GM18498 (cell line): ENCODE measurements around the gene FAM180B.
"Not testable (repeated sequence)": the region's sequence is repeated elsewhere in the genome, so short reads cannot be mapped to it uniquely, and the experiment has no call there.

ENCODE experiments used
- ATAC-seq: cut with Tn5 transposase; IDR thresholded peaks from one replicate; pipeline ENCODE4 v1.9.1; 2021; ENCODE audit warnings: mild to moderate bottlenecking, moderate library complexity; ENCODE audit not compliant: unreplicated experiment

FAM180B gene

DNA sequence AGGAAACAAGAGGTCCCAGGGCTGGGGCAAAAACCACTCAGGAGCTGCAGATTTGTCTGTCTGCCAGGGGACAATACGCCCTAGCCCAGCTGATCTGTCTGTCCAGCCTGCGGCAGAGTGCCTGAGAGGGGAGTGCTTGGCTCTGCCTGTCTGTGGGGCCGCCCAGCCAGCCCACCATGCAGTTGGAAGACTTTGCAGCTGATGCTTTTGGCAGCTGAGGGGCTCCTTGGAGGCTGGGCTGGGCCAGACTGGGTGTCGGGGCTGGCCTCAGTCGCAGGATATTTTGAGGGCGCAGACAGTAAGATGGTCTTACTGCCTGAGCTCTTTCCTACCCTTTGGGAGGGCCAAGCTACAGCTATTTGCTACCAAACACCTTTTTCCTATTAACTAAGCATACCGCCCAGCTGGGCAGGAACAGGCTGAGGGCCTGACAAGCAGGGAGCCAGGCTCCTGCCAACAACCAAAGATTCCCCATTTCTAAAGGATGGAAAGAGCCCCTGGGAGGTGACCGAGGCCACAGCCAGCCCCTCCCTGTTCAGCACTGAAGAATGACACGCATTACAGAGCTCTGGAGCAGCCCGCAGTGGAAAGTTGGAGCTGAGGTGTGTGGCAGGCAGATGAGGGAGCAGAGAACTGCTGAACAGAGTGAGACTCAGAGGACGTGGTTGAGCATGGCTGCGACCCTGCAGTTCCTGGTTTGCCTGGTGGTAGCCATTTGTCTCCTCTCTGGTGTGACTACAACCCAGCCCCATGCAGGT is at the start of gene FAM180B:
Gene FAM180B (plus strand): TSS at position 581 of the 758 bp plus-strand sequence. CDS start 91 bp downstream, at position 672.
- ATAC-seq: no peak

GRCh38 chr11:47536915-47537314 is 49.6 kb upstream of the FAM180B start:
- no peak for ATAC-seq

- no peak for ATAC-seq
These were observed 47.5 kb upstream of the FAM180B start for GRCh38 chr11:47538741-47539565.

- ATAC-seq: no peak
These were observed 46.8 kb upstream of the FAM180B start for GRCh38 chr11:47539681-47540039.

DNA sequence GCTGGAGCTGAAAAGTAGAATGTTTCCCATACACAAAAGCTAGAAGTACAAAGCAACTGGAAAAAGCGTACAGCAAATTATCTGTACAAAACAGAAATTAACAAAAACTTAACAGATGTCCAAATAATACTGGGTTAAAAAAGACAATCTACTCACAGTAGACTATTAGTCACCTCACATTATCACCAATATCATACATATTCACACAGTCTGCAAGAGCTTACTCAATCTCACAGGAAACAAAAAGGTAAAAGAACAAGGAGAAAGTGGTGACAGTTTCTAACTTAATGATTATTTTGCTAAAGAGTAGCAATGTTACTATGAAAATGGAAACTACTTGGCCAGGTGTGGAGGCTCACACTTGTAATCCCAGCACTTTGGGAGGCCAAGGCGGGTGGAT is 45.4 kb upstream of the FAM180B start:
- no peak for ATAC-seq

- no peak for ATAC-seq
These were observed 41.2 kb upstream of the FAM180B start for GRCh38 chr11:47545298-47545697.

DNA sequence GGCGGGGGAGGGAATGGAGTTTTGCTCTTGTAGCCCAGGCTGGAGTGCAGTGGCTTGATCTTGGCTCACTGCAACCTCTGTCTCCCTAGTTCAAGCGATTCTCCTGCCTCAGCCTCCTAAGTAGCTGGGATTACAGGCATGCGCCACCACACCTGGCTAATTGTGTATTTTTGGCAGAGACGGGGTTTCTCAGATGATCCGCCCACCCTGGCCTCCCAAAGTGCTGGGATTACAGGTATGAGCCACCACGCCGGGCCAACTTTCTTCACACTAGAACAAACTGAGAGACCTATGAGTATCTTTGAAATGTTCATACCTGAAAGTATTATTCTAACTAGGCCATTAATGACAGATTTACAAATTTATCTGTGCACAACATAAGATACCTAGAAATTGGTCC is 40.2 kb upstream of the FAM180B start:
- ATAC-seq: not testable (repeated sequence)

GRCh38 chr11:47550288-47551047 is 36.0 kb upstream of the FAM180B start:
- ATAC-seq: no peak

- ATAC-seq: no peak
These were observed 35.4 kb upstream of the FAM180B start for GRCh38 chr11:47551086-47551485.

DNA sequence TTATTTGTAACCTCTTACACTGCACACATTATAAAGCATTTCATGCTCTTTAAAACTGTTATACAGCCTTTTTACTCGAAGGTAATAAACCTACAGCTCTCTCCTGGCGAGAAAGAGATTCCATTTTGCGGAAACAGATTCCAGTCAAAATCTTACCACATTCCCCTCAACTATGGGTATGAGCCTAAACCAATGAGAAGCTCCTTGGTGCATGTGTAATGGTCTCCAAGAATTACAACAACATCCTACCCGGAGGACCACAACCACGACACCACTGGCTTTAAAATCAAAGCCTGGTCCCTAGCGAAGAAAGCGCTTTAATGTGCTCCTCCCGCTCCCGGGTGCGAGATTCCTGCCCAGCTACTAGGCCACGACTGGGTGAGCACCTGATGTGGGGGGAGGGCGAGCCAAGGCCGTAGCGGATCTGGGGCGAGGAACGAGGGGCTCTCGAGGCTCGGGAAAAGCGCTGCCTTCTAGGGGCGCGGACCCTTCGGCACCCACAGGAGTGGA is 34.4 kb upstream of the FAM180B start:
- ATAC-seq: peak; percentile 3

DNA sequence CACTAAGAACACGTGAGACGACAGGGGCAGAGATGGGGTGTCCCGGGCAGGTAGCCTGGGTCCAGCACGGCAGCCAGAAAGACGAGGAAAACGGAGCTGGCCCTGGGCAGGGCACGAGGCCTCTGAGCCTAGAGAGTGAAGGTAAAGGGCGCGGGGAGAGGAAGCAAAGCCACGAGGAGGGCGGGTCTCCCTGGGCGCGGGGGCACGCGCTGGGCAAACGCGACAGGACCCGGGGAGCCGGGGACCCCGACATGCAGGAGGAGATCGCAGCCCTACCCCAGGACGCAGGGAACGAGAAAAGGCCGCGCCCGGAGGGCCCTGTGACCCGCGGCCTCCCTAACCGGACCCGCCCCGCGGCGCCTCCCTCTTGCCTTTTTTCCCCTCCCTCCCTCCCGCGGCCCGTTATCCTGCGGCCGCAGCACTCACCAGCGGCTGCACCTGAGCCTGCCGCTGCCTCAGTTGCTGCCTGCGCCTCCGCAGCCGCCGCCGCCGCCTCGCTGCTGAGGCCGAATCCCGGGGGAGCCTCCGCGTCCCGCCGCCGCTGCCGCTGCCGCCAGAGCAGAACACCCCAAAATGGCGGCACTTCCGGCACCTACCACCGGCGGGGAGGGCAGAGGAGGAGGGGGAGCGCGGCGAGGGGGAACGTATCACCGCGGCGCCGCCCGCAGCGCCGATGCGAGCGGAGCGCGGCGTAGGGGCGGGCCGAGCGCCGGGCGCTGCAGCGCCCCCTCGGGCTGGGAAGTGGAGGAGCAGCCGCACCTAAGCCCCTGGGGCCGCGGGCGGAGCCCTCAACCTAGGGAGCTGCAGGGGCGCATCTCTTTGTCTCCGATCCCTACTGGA is 33.7 kb upstream of the FAM180B start, which contains the start of gene CELF1:
Gene CELF1 (minus strand): TSS at position 567 of the 840 bp plus-strand sequence. CDS start 53,609 bp downstream, outside the sequence.
- peak; percentile 93 for ATAC-seq

DNA sequence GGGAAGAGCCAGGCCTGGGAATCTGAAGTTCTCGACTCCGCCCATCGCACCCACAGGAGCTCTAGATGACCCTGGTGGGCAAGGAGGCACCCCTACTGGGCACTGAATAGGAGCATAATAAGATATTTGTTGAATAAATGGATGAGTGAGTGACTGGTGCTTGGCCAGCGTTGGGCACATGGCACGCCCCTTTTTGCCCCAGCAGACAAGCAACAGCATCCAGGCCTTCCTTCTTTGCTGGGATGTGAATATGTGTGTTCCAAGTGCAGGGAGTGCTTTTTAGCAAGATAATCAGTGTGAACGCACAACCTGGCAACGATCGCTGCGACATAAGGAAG is 33.1 kb upstream of the FAM180B start:
- ATAC-seq: peak; percentile 32

GRCh38 chr11:47557004-47557403 is 29.5 kb upstream of the FAM180B start:
- ATAC-seq: not testable (repeated sequence)

DNA sequence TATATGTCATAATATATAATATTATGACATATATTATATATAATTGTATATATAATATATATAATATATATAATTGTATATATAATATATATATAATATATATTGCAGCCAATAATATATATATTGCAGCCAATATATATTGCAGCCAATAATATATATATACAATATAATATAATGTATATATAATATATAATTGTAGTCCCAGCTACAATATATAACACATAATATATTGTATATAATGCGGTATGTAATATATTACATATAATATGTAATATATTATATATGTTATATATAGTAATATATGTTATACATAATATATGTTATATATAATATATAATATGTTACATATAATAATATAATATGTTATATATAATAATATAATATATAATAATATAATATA is 27.8 kb upstream of the FAM180B start:
- ATAC-seq: no peak

DNA sequence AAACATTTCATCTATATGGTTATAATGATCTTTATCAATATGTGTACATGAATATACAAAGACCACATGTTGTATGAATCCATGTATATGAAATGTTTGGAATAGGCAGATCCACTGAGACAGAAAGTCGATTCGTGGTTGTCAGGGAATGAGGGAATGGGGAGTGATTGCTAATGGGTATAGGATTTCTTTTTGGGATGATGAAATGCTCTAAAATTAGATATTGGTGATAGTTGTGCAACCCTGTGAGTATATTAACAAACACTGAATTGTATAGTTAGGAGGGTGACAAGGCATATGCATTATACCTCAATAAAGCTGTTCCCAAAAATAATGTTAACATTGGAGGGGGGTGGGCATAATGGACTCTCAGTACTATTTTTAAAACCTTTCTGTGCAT is 26.1 kb upstream of the FAM180B start:
- ATAC-seq: no peak

- not testable (repeated sequence) for ATAC-seq
These were observed 24.1 kb upstream of the FAM180B start for GRCh38 chr11:47562393-47562792.

GRCh38 chr11:47564366-47564765 is 22.1 kb upstream of the FAM180B start:
- ATAC-seq: not testable (repeated sequence)

- peak; percentile 7 for ATAC-seq
These were observed 21.5 kb upstream of the FAM180B start for GRCh38 chr11:47564933-47565339.

- ATAC-seq: peak; percentile 93
These were observed 20.9 kb upstream of the FAM180B start, which contains the start of gene PTPMT1 for GRCh38 chr11:47565340-47566148. TSS of gene PTPMT1 (plus strand) at chr11:47565599. CDS start at chr11:47565623, 24 bp downstream.
